Caco-2 (cell line): ENCODE data around the gene VSX1. TPM values are rescaled to one million over a fixed set of nuclear protein-coding genes. Genes with fewer than 3 reads are reported as not detected.

Source experiments
- BruUV-seq: library from RNA; stranded (reverse); fragments of 400-500 nt; replicated peaks from 2 replicates; lab custom pipeline; 2021; lab: Mats Ljungman, UMichigan
- CTCF ChIA-PET: fragments of 300-600 bp; sonication (Branson Sonifier 250); formaldehyde crosslinking; loops from one replicate; lab custom pipeline; 2022; ENCODE audit warnings: antibody characterized with exemption; lab: Charles Lee
- POLR2A ChIA-PET: fragments of 300-600 bp; sonication (Branson Sonifier 250); formaldehyde crosslinking; loops from one replicate; lab custom pipeline; 2022; ENCODE audit warnings: antibody characterized with exemption; lab: Charles Lee
- DNase-seq, 2 experiments: peaks; one replicate each; pipeline versions ENCODE4 v3.0.0 to v3.0.0-alpha.2; 2020 to 2022
- H3K27me3 ChIP-seq: replicated peaks from 2 replicates; pipeline ENCODE4 v1.6.0; 2011; ENCODE audit warnings: low read length; ENCODE audit not compliant: control insufficient read depth, insufficient read depth
- H3K36me3 ChIP-seq: 2 replicates; pipeline ENCODE4 v1.5.1; 2011; ENCODE audit warnings: low read length; ENCODE audit not compliant: control insufficient read depth, insufficient read depth
- H3K4me1 ChIP-seq: fragments of 250-450 bp; sonication (Bioruptor Pico); 2 replicates; pipeline ENCODE4 v1.5.1; 2020; ENCODE audit warnings: mild to moderate bottlenecking
- H3K4me3 ChIP-seq: 2 replicates; pipeline ENCODE4 v1.5.1; 2011; ENCODE audit warnings: low read depth, mild to moderate bottlenecking, control low read depth, low read length
- H3K9me3 ChIP-seq: fragments of 250-450 bp; sonication (Bioruptor Pico); 2 replicates; pipeline ENCODE4 v1.5.1; 2020; ENCODE audit warnings: mild to moderate bottlenecking, moderate library complexity
- H3K27ac Mint-ChIP-seq: one replicate; pipeline ENCODE4 v1.8.0; 2022; ENCODE audit warnings: mixed read lengths; ENCODE audit not compliant: unreplicated experiment
- H3K27me3 Mint-ChIP-seq: one replicate; pipeline ENCODE4 v1.8.0; 2022; ENCODE audit warnings: mixed read lengths; ENCODE audit not compliant: insufficient read depth, unreplicated experiment
- H3K36me3 Mint-ChIP-seq: one replicate; pipeline ENCODE4 v1.8.0; 2022; ENCODE audit warnings: mild to moderate bottlenecking, mixed read lengths; ENCODE audit not compliant: insufficient read depth, unreplicated experiment
- H3K4me1 Mint-ChIP-seq: one replicate; pipeline ENCODE4 v1.8.0; 2022; ENCODE audit warnings: low read depth, mixed read lengths; ENCODE audit not compliant: unreplicated experiment
- H3K4me3 Mint-ChIP-seq: one replicate; pipeline ENCODE4 v1.8.0; 2022; ENCODE audit warnings: mild to moderate bottlenecking, moderate library complexity, mixed read lengths; ENCODE audit not compliant: unreplicated experiment
- H3K9me3 Mint-ChIP-seq: one replicate; pipeline ENCODE4 v1.8.0; 2022; ENCODE audit warnings: mixed read lengths; ENCODE audit not compliant: unreplicated experiment
- CTCF ChIP-seq, 2 experiments: fragments of 200-600 bp in 1 of 2; IDR thresholded peaks; 1 replicate in 1 of 2; 2 replicates in 1 of 2; pipeline versions ENCODE4 v1.5.1 to v1.8.0; 2011 to 2022; ENCODE audit warnings: antibody characterized with exemption in 1 of 2, control low read depth in 1 of 2, inconsistent platforms in 1 of 2, low read depth in 1 of 2, low read length in 1 of 2, mild to moderate bottlenecking in 1 of 2, moderate library complexity in 1 of 2; ENCODE audit not compliant: insufficient read depth in 1 of 2, severe bottlenecking in 1 of 2, unreplicated experiment in 1 of 2
- intact Hi-C: fragments of 100-400 bp; cut with micrococcal nuclease; formaldehyde crosslinking; loops from one replicate; pipeline ENCODE4 v1.10.0; 2022; ENCODE audit not compliant: unreplicated experiment
- total RNA-seq: library from RNA; stranded (reverse); gene quantifications from 2 replicates; pipeline ENCODE4 v1.2.3, GENCODE V29; 2022

Gene VSX1
- total RNA-seq, 1 experiment from 2014 or later = not detected

GRCh38 chr20:25046736-25047666 is 34.9 kb downstream of the VSX1 start:
- no TSS peak for BruUV-seq
- no peaks in the 10 kb centered on the region for H3K27me3 Mint-ChIP-seq
- no peaks in the 10 kb centered on the region for H3K4me1 Mint-ChIP-seq
- Histone ChIP-seq H3K4me3 (no peak overlapping the region), H3K36me3 (peaks cover 3% of the 10 kb centered on the region), H3K9me3 (no peaks in the 10 kb centered on the region), H3K27me3 (no peaks in the 10 kb centered on the region), H3K4me1 (no peaks in the 10 kb centered on the region)
- H3K36me3 Mint-ChIP-seq = peaks cover 37% of the 10 kb centered on the region
- H3K27ac Mint-ChIP-seq = no peak overlapping the region
- H3K9me3 Mint-ChIP-seq = no peaks in the 10 kb centered on the region
- ChIA-PET POLR2A (no interaction called here), CTCF (no interaction called here)
- no peak for TF ChIP-seq CTCF (IDR thresholded peaks at IDR 0.05; ENCODE audit: insufficient read depth in 1 of 2, low read depth in 1 of 2, low read length in 1 of 2, severe bottlenecking in 1 of 2, unreplicated experiment in 1 of 2)
- intact Hi-C loops = no loop called here
- H3K4me3 Mint-ChIP-seq = no peak overlapping the region
- peak in 1 of 2 experiments; percentile 12 for DNase-seq

- ChIA-PET CTCF (no interaction called here), POLR2A (no interaction called here)
- Histone ChIP-seq H3K4me3 (no peak overlapping the region), H3K4me1 (no peaks in the 10 kb centered on the region), H3K9me3 (no peaks in the 10 kb centered on the region), H3K27me3 (no peaks in the 10 kb centered on the region), H3K36me3 (peaks cover 3% of the 10 kb centered on the region)
- DNase-seq = no peak
- Mint-ChIP-seq H3K27ac (no peak overlapping the region), H3K36me3 (peaks cover 36% of the 10 kb centered on the region), H3K4me1 (no peaks in the 10 kb centered on the region), H3K9me3 (no peaks in the 10 kb centered on the region), H3K27me3 (no peaks in the 10 kb centered on the region), H3K4me3 (no peak overlapping the region)
- intact Hi-C loops = no loop called here
- BruUV-seq = no TSS peak
- TF ChIP-seq CTCF (IDR thresholded peaks at IDR 0.05; ENCODE audit: insufficient read depth in 1 of 2, low read depth in 1 of 2, low read length in 1 of 2, severe bottlenecking in 1 of 2, unreplicated experiment in 1 of 2) = no peak
Observed at GRCh38 chr20:25046181-25046641, 35.7 kb downstream of the VSX1 start.

- Mint-ChIP-seq H3K27me3 (no peaks in the 10 kb centered on the region), H3K36me3 (peaks cover 27% of the 10 kb centered on the region), H3K27ac (no peak overlapping the region), H3K9me3 (no peaks in the 10 kb centered on the region), H3K4me3 (no peak overlapping the region), H3K4me1 (no peaks in the 10 kb centered on the region)
- Histone ChIP-seq H3K9me3 (no peaks in the 10 kb centered on the region), H3K27me3 (no peaks in the 10 kb centered on the region), H3K4me1 (no peaks in the 10 kb centered on the region), H3K4me3 (no peak overlapping the region), H3K36me3 (peaks cover 3% of the 10 kb centered on the region)
- DNase-seq = no peak
- ChIA-PET CTCF (interaction anchor here (0.9 to 1.7 kb wide), 2 partner anchors 12 to 14 kb away, joined by 3 read pairs; no protein-coding TSS in a partner anchor), POLR2A (no interaction called here)
- TF ChIP-seq CTCF (IDR thresholded peaks at IDR 0.05; ENCODE audit: insufficient read depth in 1 of 2, low read depth in 1 of 2, low read length in 1 of 2, severe bottlenecking in 1 of 2, unreplicated experiment in 1 of 2) = no peak
- intact Hi-C loops = no loop called here
- no TSS peak for BruUV-seq
Observed at GRCh38 chr20:25045343-25045712, 36.6 kb downstream of the VSX1 start.
